GM20431 (cell line): ENCODE results near the gene SLC39A1.

Source experiments
- in situ Hi-C: fragments of 300-500 bp; cut with MseI, MboI; formaldehyde crosslinking; loops from one replicate; pipeline ENCODE4 v1.15.0; 2020; ENCODE audit warnings: low sequenced_read_pairs; ENCODE audit not compliant: unreplicated experiment

The SLC39A1 gene

GRCh38 chr1:153934746-153935145, 28.6 kb downstream of the SLC39A1 start:
- in situ Hi-C loops = no loop called here

GRCh38 chr1:153933955-153934354, 29.4 kb downstream of the SLC39A1 start:
- in situ Hi-C loops = no loop called here

DNA sequence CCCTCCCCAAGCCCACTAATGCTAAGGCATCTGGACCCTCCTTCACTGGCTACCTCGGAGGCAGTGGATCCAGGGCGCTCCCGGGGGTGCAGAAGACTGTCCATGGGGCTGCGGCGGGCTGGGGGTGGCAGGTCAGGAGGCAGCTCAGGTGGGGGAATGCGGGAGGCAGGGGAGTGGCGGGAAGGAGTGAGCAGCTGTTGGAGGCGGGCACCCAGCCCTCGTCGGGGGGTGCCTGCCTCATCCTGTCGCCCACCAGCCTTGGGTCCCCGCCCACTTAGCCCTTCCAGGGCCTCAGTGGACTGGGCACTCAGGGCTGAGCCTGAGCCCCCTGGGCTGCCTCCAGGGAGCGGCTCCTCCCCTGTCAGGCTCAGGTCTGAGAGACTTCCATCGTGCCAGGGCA, 29.9 kb downstream of the SLC39A1 start:
- in situ Hi-C loops = no loop called here

DNA sequence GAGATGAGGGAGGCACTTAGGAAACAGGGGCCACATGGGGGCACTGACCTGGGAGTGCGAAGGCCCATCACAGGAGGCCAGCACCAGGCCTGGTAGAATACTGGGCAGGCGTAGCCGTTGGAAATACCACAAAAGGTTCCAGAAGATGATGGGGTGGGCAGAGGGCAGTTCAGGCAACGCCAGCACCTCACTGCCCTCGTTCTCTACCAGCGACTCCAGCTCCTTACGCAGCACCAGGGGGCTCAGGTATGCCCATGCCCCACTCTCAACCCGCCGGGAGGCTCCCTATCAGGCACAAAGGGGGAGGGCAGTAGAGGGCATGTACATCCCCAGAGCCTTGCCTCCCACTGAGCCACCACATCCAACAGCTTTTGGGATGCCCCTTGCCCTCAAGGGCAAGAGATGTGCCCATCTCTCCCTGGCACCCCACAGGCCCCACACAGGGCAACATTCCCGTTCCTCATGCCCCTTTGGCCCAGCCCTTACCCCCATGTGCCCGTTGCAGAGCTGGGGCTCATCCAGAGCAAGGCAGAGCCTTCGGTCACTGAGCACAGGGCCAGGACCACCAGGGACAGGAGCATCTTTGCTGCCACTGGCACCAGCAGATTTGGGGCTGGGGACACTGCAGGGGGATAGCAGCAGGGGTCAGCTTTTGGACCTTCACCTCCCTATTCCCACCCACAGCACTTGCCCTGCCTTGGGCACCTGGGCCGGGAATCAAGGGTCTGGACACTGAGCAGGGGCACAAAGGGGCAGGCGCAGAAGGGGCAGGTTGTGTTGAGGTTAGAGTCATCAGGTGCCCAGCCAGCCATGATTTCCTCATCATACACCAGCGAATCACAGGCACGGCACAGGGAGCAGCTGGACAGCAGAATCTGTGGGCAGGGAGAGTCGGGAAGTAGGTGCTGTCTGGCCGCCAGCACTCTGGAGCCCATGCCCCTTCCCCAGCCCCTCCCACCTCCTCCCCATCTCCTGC, 30.9 kb downstream of the SLC39A1 start:
- in situ Hi-C loops = no loop called here

- in situ Hi-C loops = loop anchor here (10.0 kb wide), 1 partner anchor 105 kb away; no protein-coding TSS in a partner anchor
These were observed 33.1 kb downstream of the SLC39A1 start for GRCh38 chr1:153929981-153930948.

GRCh38 chr1:153929426-153929825, 33.9 kb downstream of the SLC39A1 start:
- in situ Hi-C loops = loop anchor here (10.0 kb wide), 1 partner anchor 105 kb away; no protein-coding TSS in a partner anchor

DNA sequence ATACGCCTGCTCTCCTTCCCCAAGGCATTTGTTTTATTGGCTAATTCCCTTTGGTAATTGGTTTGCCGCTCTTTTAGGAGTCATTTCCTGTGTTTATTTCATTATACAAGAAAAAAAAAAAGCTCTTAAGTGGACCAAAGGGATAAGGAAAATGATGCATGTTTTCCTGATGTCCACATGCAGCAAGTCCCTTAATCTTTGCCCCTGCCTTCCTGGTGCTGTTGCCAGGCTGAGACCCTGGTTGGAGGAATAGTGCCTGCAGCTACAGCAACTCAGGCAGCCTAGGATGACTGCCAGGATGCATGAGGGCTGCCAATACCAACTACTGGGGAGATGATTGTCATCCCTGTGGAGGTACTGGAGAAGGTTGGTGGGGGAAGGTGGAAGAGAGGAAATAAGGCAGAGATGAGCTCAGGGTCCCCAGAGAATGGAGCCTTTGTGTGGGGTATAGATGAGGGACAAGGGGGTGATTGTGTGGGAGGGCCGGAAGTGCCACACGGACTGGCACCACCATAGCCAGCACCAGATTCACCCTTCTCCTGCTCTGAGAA, 34.5 kb downstream of the SLC39A1 start:
- in situ Hi-C loops = loop anchor here (10.0 kb wide), 1 partner anchor 104 kb away; no protein-coding TSS in a partner anchor

GRCh38 chr1:153928245-153928644, 35.1 kb downstream of the SLC39A1 start:
- in situ Hi-C loops = loop anchor here (10.0 kb wide), 1 partner anchor 103 kb away; no protein-coding TSS in a partner anchor

DNA sequence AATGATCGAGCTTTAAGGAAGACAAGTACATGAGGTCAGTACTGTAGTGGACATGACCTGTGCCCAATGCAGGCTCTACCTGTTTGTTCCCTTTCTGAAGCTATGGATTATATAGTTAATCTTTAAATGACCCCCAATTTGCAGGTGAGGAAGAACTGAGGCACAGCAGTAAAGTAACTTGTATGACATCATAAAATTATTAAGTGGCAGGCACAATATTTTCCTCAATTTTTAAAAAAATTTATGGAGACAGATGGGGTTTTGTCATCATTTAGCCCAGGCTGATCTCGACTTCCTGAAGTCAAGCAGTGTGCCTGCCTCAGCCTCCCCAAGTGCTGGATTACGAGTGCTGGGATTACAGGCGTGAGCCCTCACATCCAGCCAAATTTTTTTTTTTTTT, 36.9 kb downstream of the SLC39A1 start:
- in situ Hi-C loops = loop anchor here (10.0 kb wide), 1 partner anchor 102 kb away; no protein-coding TSS in a partner anchor

DNA sequence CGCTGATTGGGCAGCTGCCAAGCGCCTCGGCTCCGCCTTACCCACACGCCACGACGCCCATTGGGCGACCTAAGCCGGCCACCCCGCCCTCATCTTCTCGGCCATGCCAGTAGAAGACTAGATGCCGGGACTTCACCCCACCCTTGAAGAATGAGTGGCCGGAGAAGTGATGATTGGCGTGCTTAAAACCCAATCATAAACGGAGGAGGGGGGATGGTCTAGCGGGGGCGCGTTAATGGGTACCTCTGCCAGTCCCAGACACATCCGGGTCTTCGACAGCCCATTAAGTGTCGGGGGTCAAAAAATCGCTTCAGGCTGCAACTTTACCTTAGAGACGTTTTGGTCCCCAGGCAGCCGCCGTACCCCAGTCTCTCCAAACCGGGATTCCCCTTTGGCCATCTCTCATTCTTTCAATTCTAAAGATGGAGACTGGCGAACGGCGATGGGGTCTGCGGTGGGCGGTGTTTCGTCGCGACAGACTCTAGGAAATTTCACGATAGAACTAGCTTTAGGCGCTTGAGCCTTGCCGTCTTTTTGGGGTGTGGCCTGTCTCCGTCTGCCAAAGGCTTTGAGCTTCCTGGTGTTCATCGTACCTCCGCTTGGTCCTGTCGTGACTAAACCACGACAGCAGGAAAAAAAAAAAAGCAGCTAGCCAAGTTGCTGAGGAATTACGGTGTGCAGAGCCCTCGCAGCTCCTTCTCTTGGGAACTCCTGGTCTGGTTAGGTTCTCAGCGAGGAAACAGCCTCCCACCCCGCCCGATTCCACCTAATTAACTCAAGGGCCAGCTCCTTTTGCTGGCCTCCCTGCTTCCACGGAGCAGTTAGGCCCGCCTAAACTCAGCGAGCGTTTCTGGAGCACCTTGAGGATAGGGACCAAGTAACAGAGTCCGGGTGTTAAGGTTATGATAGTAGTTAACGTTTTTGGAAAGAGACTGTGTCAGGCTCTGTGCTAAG, 40.1 kb downstream of the SLC39A1 start, which contains the start of gene GATAD2B:
Gene GATAD2B (minus strand): TSS at position 1 of the 954 bp plus-strand sequence. CDS start 94,625 bp downstream, outside the sequence.
- in situ Hi-C loops = loop anchor here (10.0 kb wide), 1 partner anchor 98 kb away; no protein-coding TSS in a partner anchor

- in situ Hi-C loops = loop anchor here (10.0 kb wide), 1 partner anchor 98 kb away; no protein-coding TSS in a partner anchor
These were observed 41.0 kb downstream of the SLC39A1 start for GRCh38 chr1:153922076-153922971.

GRCh38 chr1:153921803-153922075, 41.6 kb downstream of the SLC39A1 start:
- in situ Hi-C loops = loop anchor here (10.0 kb wide), 1 partner anchor 97 kb away; no protein-coding TSS in a partner anchor

DNA sequence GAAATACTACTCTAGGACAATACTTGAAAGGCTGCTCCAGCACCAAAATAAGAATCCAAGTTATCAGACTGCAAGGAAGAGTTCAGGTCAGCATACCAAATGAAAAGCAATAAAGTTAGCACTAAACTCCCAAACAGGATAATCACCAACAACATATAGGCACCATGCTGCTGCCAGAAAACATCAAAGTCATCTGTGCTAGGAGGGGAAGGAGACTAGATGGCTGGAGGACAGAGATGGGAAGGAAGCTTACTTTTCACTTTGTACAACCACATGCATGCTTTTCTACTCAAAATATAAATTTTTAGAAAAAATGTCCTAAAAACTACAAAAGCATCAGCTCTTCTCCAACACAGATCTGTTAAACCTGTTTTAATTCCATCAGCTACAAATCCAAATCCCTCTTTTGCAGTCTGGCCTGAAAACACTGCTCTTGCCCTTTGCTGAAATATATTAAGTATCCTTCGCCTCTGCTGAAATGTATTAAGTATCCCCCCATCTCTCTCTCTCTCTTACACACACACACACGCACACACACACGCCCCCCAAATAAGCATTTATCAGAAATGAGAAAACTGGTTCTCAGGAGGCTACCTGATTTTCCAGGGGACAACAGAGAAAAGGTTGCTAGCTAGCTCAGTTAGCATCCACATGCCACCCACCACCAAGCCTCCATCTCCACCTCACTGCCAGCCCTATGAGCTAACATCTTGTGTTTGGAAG, 42.1 kb downstream of the SLC39A1 start:
- in situ Hi-C loops = loop anchor here (10.0 kb wide), 1 partner anchor 96 kb away; no protein-coding TSS in a partner anchor

GRCh38 chr1:153919876-153920852, 43.2 kb downstream of the SLC39A1 start:
- in situ Hi-C loops = loop anchor here (10.0 kb wide), 1 partner anchor 95 kb away; no protein-coding TSS in a partner anchor

DNA sequence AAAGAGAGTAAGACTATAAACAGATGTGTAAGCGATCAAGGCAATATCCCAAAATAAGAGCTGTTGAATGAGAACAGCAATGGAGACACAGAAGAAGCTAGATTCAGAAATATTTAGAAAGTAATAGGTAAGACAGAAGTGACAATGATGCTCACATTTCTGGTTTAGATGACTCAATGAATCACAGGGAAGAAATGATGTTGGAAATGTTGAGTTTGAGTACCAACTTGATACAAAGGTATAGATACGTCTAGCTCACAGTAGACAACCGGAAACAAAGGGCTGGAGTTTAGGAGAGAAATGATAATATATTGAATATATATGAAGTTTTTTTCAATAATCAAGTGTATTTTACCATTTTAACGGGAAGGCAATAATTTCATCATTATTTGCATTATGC, 47.0 kb downstream of the SLC39A1 start:
- in situ Hi-C loops = no loop called here

DNA sequence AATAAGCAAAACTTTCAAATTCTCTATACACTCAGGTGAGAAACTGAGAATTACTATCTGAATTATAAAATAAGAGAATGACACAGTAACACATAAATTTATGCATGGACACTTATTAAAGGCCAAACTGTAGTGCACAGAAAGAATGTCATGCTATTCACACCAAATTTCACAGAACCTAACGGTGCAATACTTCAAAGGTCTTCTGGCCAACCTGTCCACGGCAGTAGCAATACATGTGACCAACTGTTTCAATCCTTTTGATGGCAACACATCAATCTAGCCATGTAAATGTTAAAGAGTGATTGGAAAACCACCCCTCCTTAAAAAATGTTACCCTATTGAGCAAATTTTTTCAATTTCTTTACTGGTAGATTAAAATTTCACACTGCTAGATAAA, 51.0 kb downstream of the SLC39A1 start:
- in situ Hi-C loops = no loop called here
